ENCODE results near the gene SH3BP5L. TPM values are rescaled to one million over a fixed set of nuclear protein-coding genes. Genes with fewer than 3 reads are reported as not detected.

Gene SH3BP5L
- total RNA-seq, 6 experiments from 2014 or later = 29.8 to 42.1 (median 32.2) TPM

DNA sequence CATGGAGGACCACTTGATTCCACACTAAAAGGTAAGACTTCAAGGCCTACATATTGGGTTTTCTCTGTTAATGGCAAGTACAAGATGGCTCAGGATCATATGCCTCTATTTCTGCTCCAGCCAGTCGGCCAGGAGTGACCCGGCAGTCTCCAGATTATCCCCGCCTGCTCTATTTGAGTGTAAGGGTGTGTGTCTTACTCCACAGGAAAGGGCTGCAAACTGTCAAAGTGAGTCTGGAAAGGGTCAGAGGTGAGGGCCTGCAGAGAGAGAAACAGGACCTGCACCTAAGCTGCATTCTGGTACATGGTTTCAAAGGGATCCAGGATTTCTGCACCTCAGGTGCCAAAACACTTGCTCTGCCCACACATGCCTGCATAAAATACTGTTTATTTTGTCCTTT is 23.9 kb upstream of the SH3BP5L start:
- no peak overlapping the region for H3K4me3 Mint-ChIP-seq

DNA sequence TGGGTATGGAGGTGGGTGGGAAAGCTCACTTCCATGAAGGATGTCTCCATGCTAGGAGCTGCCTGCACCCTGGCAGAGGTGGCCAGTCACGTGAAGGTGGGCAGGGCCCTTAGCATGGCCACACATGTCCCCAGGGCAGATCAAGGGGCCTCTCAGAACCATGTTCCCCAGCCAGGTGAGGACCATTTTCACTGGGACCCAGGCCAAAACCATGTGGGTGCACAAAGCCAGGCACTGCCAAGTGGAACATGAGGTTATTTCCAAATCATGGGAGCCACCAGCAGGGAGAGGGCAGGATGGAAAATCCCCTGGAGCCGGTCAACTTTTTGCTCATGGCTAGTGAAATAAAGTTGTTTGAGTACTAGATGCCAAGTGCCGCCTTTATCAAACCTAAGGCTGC is 23.4 kb upstream of the SH3BP5L start:
- Mint-ChIP-seq H3K9me3 (no peaks in the 10 kb centered on the region), H3K27ac (no peak overlapping the region), H3K4me1 (ENCODE audit: low read depth) (no peaks in the 10 kb centered on the region), H3K27me3 (ENCODE audit: insufficient read depth) (peaks cover under 1% of the 10 kb centered on the region; the same call in 1 of the 2 replicates), H3K36me3 (ENCODE audit: low read depth) (peaks cover 6% of the 10 kb centered on the region), H3K4me3 (no peak overlapping the region)
- no peak for DNase-seq
- TF ChIP-seq, protein P1, sequence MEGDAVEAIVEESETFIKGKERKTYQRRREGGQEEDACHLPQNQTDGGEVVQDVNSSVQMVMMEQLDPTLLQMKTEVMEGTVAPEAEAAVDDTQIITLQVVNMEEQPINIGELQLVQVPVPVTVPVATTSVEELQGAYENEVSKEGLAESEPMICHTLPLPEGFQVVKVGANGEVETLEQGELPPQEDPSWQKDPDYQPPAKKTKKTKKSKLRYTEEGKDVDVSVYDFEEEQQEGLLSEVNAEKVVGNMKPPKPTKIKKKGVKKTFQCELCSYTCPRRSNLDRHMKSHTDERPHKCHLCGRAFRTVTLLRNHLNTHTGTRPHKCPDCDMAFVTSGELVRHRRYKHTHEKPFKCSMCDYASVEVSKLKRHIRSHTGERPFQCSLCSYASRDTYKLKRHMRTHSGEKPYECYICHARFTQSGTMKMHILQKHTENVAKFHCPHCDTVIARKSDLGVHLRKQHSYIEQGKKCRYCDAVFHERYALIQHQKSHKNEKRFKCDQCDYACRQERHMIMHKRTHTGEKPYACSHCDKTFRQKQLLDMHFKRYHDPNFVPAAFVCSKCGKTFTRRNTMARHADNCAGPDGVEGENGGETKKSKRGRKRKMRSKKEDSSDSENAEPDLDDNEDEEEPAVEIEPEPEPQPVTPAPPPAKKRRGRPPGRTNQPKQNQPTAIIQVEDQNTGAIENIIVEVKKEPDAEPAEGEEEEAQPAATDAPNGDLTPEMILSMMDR (IDR thresholded peaks at IDR 0.05) = no peak

More for the DNA sequence above, 23.9 kb upstream of the SH3BP5L start:
- Mint-ChIP-seq H3K4me1 (ENCODE audit: low read depth) (no peaks in the 10 kb centered on the region), H3K27me3 (ENCODE audit: insufficient read depth) (peaks cover 1% of the 10 kb centered on the region; the same call in 1 of the 2 replicates), H3K36me3 (ENCODE audit: low read depth) (peaks cover 6% of the 10 kb centered on the region), H3K27ac (no peak overlapping the region), H3K9me3 (no peaks in the 10 kb centered on the region)
- TF ChIP-seq, protein P1 (IDR thresholded peaks at IDR 0.05) = no peak
- DNase-seq = no peak

DNA sequence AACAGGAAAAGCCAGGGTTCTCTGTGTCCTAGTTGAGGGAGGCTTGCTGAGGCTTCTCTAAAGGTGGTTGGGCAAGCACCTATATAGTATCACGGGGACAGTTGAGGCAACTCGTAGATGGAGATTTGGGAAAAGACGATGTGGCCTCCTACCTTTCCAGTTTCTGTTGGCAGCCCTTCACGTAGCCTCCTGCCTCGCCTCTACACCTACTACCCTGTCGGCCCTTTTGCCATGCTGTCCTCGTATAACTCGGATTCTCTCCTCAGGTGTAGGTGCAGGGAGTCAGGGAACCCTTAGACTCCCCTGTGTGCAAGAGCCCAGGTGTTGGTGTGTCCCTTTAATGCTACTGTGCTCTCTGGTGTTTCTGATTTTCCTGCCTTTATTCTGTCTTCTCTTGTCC is 22.9 kb upstream of the SH3BP5L start:
- no peak overlapping the region for H3K27ac Mint-ChIP-seq
- no peak overlapping the region for H3K4me3 Mint-ChIP-seq
- no peaks in the 10 kb centered on the region for H3K27me3 Mint-ChIP-seq (ENCODE audit: insufficient read depth)
- H3K9me3 Mint-ChIP-seq = no peaks in the 10 kb centered on the region
- peaks cover 6% of the 10 kb centered on the region for H3K36me3 Mint-ChIP-seq (ENCODE audit: low read depth)
- DNase-seq = no peak
- no peaks in the 10 kb centered on the region for H3K4me1 Mint-ChIP-seq (ENCODE audit: low read depth)
- TF ChIP-seq, protein P1 (IDR thresholded peaks at IDR 0.05) = no peak

DNA sequence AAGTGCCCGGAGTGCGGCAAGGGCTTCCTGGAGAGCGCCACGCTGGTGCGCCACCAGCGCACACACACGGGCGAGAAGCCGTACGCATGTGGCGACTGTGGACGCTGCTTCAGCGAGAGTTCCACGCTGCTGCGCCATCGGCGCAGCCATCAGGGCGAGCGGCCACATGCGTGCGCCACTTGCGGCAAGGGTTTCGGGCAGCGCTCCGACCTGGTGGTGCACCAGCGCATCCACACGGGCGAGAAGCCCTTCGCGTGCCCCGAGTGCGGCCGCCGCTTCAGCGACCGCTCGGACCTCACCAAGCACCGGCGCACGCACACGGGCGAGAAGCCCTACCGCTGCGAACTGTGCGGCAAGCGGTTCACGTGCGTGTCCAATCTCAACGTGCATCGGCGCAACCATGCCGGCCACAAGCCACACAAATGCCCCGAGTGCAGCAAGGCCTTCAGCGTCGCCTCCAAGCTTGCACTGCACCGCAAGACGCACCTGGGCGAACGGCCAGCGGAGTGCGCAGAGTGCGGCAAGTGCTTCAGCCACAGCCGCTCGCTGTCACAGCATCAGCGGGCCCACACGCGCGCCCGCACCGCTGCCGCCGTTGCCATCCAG is 22.3 kb upstream of the SH3BP5L start:
- DNase-seq = no peak
- Mint-ChIP-seq H3K9me3 (no peaks in the 10 kb centered on the region), H3K27ac (no peak overlapping the region), H3K27me3 (ENCODE audit: insufficient read depth) (no peaks in the 10 kb centered on the region), H3K36me3 (ENCODE audit: low read depth) (peaks cover 6% of the 10 kb centered on the region), H3K4me3 (no peak overlapping the region), H3K4me1 (ENCODE audit: low read depth) (no peaks in the 10 kb centered on the region)
- TF ChIP-seq, protein P1 (IDR thresholded peaks at IDR 0.05) = no peak

DNA sequence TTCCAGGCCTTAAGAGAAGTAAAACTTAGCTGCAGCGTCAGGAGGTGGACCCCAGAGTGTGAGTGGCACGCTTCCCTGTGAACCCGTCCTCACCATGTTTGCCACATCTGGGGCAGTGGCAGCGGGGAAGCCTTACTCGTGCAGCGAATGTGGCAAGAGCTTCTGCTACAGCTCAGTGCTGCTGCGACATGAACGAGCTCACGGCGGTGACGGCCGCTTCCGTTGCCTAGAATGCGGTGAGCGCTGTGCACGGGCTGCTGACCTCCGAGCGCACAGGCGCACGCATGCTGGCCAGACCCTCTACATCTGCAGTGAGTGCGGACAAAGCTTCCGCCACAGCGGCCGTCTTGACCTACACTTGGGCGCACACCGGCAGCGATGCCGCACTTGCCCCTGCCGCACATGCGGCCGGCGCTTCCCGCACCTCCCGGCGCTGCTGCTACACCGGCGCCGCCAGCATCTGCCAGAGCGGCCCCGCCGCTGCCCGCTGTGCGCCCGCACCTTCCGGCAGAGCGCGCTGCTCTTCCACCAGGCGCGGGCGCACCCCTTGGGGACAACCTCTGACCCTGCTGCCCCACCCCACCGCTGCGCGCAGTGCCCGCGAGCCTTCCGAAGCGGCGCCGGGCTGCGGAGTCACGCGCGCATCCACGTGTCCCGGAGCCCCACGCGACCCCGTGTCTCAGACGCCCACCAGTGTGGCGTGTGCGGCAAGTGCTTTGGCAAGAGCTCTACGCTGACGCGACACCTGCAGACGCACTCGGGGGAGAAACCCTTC is 21.7 kb upstream of the SH3BP5L start:
- TF ChIP-seq, protein P1 (IDR thresholded peaks at IDR 0.05) = no peak
- Mint-ChIP-seq H3K4me3 (no peak overlapping the region), H3K4me1 (ENCODE audit: low read depth) (peaks cover 3% of the 10 kb centered on the region), H3K36me3 (ENCODE audit: low read depth) (peaks cover 6% of the 10 kb centered on the region), H3K9me3 (no peaks in the 10 kb centered on the region), H3K27ac (no peak overlapping the region), H3K27me3 (ENCODE audit: insufficient read depth) (no peaks in the 10 kb centered on the region)
- DNase-seq = no peak

All from HFFc6 (cell line).